Stomach (tissue), 9 donors: Measurements from ENCODE around the gene TEKTIP1. TPM values are rescaled to one million over a fixed set of nuclear protein-coding genes. Genes with fewer than 3 reads are reported as not detected.

Source experiments
- DNase-seq, 2 donors: peaks; one replicate each; pipeline versions ENCODE4 v3.0.0 to v3.0.0-alpha.2; 2013 to 2019
- H3K27ac ChIP-seq, 5 donors: fragments of 200-600 bp in 4 of 5; sonication (generic) in 4 of 5; one replicate each; pipeline ENCODE4 v1.5.1; 2013 to 2019; ENCODE audit warnings: mild to moderate bottlenecking in 1 of 5, moderate library complexity in 1 of 5
- H3K27me3 ChIP-seq, 3 donors: fragments of 200-600 bp; sonication (generic); one replicate each; pipeline ENCODE4 v1.5.1; 2017 to 2019; ENCODE audit warnings: mixed run types in 1 of 3
- H3K36me3 ChIP-seq, 4 donors: fragments of 200-600 bp; sonication (generic); 1 replicate in 3 of 4; 2 replicates in 1 of 4; pipeline ENCODE4 v1.5.1; 2016 to 2019
- H3K4me1 ChIP-seq, 4 donors: fragments of 200-600 bp; sonication (generic); one replicate each; pipeline ENCODE4 v1.5.1; 2016 to 2019
- H3K4me3 ChIP-seq, 4 donors: fragments of 200-600 bp; sonication (generic) in 3 of 4; one replicate each; pipeline ENCODE4 v1.5.1; 2016 to 2019; ENCODE audit warnings: mild to moderate bottlenecking in 1 of 4
- H3K9me3 ChIP-seq, 4 donors: fragments of 200-600 bp; sonication (generic); one replicate each; pipeline ENCODE4 v1.5.1; 2016 to 2019
- CTCF ChIP-seq, 7 experiments: fragments of 450-650 bp in 4 of 7; fragments of 200-600 bp in 3 of 7; sonication (generic) in 3 of 7; IDR thresholded peaks; one replicate each; pipeline ENCODE4 v1.5.1; 2016 to 2019; ENCODE audit warnings: antibody characterized with exemption in 7 of 7, control low read depth in 2 of 7, mild to moderate bottlenecking in 1 of 7
- EP300 ChIP-seq: sonication (generic); formaldehyde crosslinking; IDR thresholded peaks from one replicate; pipeline ENCODE4 v1.6.1; 2017; ENCODE audit warnings: antibody characterized with exemption
- POLR2A ChIP-seq, 4 donors: fragments of 450-650 bp; IDR thresholded peaks; one replicate each; pipeline ENCODE4 v1.6.1; 2016; ENCODE audit warnings: antibody characterized with exemption in 4 of 4, control low read depth in 2 of 4, mild to moderate bottlenecking in 1 of 4, moderate library complexity in 1 of 4
- POLR2AphosphoS5 ChIP-seq, 3 donors: sonication (generic); formaldehyde crosslinking; IDR thresholded peaks; one replicate each; pipeline ENCODE4 v1.6.1; 2016; ENCODE audit warnings: antibody characterized with exemption in 3 of 3
- WGBS, 5 donors: extraction: QIAGEN DNeasy Blood & Tissue Kit in 3 of 5; methylation state at CpG; one replicate each; pipeline versions ENCODE4 v1.1.5 to v1.1.7; 2013 to 2018; 5-methylcytosine and 5-hydroxymethylcytosine counted together
- intact Hi-C: fragments of 100-400 bp; cut with DNase I; formaldehyde crosslinking; loops from one replicate; pipeline ENCODE4 v1.15.1; 2023; ENCODE audit warnings: low total_unique reads
- polyA plus RNA-seq, 3 donors: library from polyadenylated mRNA; stranded (reverse); fragments of 200-250 nt; gene quantifications; one replicate each; pipeline ENCODE4 v1.2.3, GENCODE V29; 2013
- total RNA-seq, 5 donors: library from RNA; depleted of rRNA; stranded (reverse); fragments of >200 nt; gene quantifications; one replicate each; pipeline versions ENCODE4 v1.1.0 to v1.2.3, GENCODE V29; 2014 to 2016
- donor health status: healthy with polysubstance abuse.
- donor health status: Bipolar disorder and iron deficiency.
- donor health status: healthy.

The TEKTIP1 gene
- total and polyA plus RNA-seq, 8 donors, result 0.28 to 1.00 TPM; not detected in 6

- H3K27me3 ChIP-seq, result no peaks in the 10 kb centered on the region
- H3K4me3 ChIP-seq, result no peak overlapping the region
- DNase-seq, result no peak
- WGBS, 5 donors, result 76 to 87% (median 80%) methylated on average over 10 to 14 of the region's 14 CpGs
- intact Hi-C loops, result loop anchor here (10.0 kb wide), 1 partner anchor 66 kb away; no protein-coding TSS in a partner anchor
- H3K27ac ChIP-seq, result no peak overlapping the region
- TF ChIP-seq POLR2AphosphoS5 (IDR thresholded peaks at IDR 0.05), result no peak
- TF ChIP-seq CTCF (IDR thresholded peaks at IDR 0.05), result no peak
- TF ChIP-seq EP300, result no peak
- TF ChIP-seq POLR2A (IDR thresholded peaks at IDR 0.05), result no peak
- H3K4me1 ChIP-seq, result peaks cover 8 to 40% (median 15%) of the 10 kb centered on the region in 4 donors
- H3K9me3 ChIP-seq, result no peaks in the 10 kb centered on the region
- H3K36me3 ChIP-seq, result peaks cover 8 to 65% (median 61%) of the 10 kb centered on the region in 4 donors
Observed at GRCh38 chr19:3548606-3549005, 9.6 kb downstream of the TEKTIP1 start.

- 83 to 92% (median 89%) methylated on average over 10 of the region's 10 CpGs for WGBS, 5 donors
- Histone ChIP-seq H3K36me3 (peaks cover 8 to 54% (median 50%) of the 10 kb centered on the region in 4 donors), H3K9me3 (no peaks in the 10 kb centered on the region), H3K27ac (no peak overlapping the region), H3K27me3 (no peaks in the 10 kb centered on the region), H3K4me1 (peaks cover 2 to 42% (median 16%) of the 10 kb centered on the region in 4 donors), H3K4me3 (no peak overlapping the region)
- intact Hi-C loops, result loop anchor here (10.0 kb wide), 1 partner anchor 65 kb away; no protein-coding TSS in a partner anchor
- no peak for DNase-seq
- TF ChIP-seq EP300 (no peak), POLR2AphosphoS5 (IDR thresholded peaks at IDR 0.05) (no peak), CTCF (IDR thresholded peaks at IDR 0.05) (no peak), POLR2A (IDR thresholded peaks at IDR 0.05) (no peak)
Observed at GRCh38 chr19:3549816-3550215, 10.8 kb downstream of the TEKTIP1 start.

GRCh38 chr19:3550947-3551791 lies 12.2 kb downstream of the TEKTIP1 start:
- no peaks in the 10 kb centered on the region for H3K27me3 ChIP-seq
- H3K36me3 ChIP-seq, result peaks cover 3 to 42% (median 41%) of the 10 kb centered on the region in 4 donors
- no peak overlapping the region for H3K27ac ChIP-seq
- no peak overlapping the region for H3K4me3 ChIP-seq
- intact Hi-C loops, result no loop called here
- H3K4me1 ChIP-seq, result peaks cover 10 to 43% (median 25%) of the 10 kb centered on the region in 4 donors
- WGBS, 5 donors, result 92 to 94% (median 93%) methylated on average over 14 to 34 of the region's 34 CpGs
- no peak for DNase-seq
- no peak for TF ChIP-seq POLR2A (IDR thresholded peaks at IDR 0.05)
- TF ChIP-seq CTCF (IDR thresholded peaks at IDR 0.05), result no peak
- no peak for TF ChIP-seq POLR2AphosphoS5 (IDR thresholded peaks at IDR 0.05)
- no peak for TF ChIP-seq EP300
- H3K9me3 ChIP-seq, result no peaks in the 10 kb centered on the region

- no peaks in the 10 kb centered on the region for H3K9me3 ChIP-seq
- peaks cover 0 to 37% (median 36%) of the 10 kb centered on the region in 4 donors for H3K36me3 ChIP-seq
- H3K27me3 ChIP-seq, result no peaks in the 10 kb centered on the region
- intact Hi-C loops, result no loop called here
- no peak overlapping the region for H3K4me3 ChIP-seq
- 76 to 87% (median 85%) methylated on average over 9 of the region's 9 CpGs for WGBS, 5 donors
- H3K27ac ChIP-seq, result no peak overlapping the region
- TF ChIP-seq POLR2A (IDR thresholded peaks at IDR 0.05) (no peak), CTCF (IDR thresholded peaks at IDR 0.05) (no peak), EP300 (no peak), POLR2AphosphoS5 (IDR thresholded peaks at IDR 0.05) (no peak)
- no peak for DNase-seq
- peaks cover 15 to 47% (median 29%) of the 10 kb centered on the region in 4 donors for H3K4me1 ChIP-seq
Observed at GRCh38 chr19:3551792-3552095, 12.8 kb downstream of the TEKTIP1 start.
